ENCODE measurements around the gene C1RL.

DNA sequence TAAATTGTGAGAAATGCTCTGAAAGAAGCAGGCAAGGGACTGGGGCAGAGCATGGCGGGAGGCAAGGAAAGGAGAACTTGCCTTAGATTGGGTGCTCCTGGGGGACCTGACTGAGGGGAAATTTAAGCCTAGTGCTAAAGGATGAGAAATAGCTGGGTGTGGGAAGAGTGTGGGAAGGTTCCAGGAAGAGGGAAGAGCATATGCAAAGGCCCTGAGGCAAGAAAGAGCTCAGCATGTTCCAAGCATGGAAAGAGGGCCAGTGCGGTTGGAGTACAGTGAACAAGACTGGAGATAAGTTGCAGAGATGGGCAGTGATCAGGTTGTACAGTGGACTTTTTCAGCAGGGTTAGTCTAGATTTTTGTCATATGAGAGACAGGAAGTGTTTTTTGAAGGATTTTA lies 30.2 kb upstream of the C1RL start:
- TF ChIP-seq, protein P1, sequence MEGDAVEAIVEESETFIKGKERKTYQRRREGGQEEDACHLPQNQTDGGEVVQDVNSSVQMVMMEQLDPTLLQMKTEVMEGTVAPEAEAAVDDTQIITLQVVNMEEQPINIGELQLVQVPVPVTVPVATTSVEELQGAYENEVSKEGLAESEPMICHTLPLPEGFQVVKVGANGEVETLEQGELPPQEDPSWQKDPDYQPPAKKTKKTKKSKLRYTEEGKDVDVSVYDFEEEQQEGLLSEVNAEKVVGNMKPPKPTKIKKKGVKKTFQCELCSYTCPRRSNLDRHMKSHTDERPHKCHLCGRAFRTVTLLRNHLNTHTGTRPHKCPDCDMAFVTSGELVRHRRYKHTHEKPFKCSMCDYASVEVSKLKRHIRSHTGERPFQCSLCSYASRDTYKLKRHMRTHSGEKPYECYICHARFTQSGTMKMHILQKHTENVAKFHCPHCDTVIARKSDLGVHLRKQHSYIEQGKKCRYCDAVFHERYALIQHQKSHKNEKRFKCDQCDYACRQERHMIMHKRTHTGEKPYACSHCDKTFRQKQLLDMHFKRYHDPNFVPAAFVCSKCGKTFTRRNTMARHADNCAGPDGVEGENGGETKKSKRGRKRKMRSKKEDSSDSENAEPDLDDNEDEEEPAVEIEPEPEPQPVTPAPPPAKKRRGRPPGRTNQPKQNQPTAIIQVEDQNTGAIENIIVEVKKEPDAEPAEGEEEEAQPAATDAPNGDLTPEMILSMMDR (IDR thresholded peaks at IDR 0.05; ENCODE audit: poor library complexity) = no peak
- no peak for TF ChIP-seq EZH2 (IDR thresholded peaks at IDR 0.05; ENCODE audit: borderline replicate concordance)

All from hepatocyte (in vitro differentiated cells).